GM21723 (cell line): ENCODE measurements around the gene CDH13.

Experiments used
- ATAC-seq: cut with Tn5 transposase; IDR thresholded peaks from one replicate; pipeline ENCODE4 v1.9.1; 2021; ENCODE audit warnings: mild to moderate bottlenecking, moderate library complexity; ENCODE audit not compliant: unreplicated experiment

CDH13 gene

GRCh38 chr16:83137894-83138293 is 511.1 kb downstream of the CDH13 start:
- ATAC-seq: no peak

- no peak for ATAC-seq
Observed at GRCh38 chr16:83138512-83138911, 511.7 kb downstream of the CDH13 start.

DNA sequence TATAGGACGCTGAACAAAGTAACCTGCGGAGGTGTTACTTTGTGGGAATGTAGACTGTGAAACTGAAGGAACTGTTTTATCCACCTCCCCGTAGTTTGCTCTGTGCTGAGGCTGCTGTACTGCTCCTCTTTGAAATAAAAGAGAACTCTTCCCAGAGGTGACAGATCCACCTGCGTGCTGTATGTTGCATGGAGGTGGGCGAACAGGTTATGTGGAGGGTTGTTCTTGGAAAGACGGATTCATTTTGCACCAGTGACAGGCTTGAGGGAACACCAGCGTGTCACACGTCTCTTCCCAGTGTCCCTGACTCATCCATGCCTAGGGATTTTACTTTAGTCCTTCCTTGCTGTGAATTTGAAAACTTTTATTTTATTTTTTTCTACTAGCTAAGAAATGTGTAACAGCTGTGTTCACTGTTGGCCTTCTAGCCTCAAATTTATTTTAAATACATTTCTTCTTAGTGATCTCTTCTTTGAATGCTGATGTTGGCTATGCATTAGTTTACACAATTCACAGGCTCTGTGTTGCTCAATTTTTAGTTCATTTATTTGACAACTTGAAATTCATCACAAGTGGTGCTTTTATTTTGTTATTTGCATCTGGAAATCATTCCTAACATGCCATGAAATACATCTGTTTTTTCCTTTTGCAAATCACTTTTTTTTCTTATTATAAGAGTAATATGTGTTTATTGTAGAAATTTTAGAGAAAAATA is 512.4 kb downstream of the CDH13 start:
- no peak for ATAC-seq

DNA sequence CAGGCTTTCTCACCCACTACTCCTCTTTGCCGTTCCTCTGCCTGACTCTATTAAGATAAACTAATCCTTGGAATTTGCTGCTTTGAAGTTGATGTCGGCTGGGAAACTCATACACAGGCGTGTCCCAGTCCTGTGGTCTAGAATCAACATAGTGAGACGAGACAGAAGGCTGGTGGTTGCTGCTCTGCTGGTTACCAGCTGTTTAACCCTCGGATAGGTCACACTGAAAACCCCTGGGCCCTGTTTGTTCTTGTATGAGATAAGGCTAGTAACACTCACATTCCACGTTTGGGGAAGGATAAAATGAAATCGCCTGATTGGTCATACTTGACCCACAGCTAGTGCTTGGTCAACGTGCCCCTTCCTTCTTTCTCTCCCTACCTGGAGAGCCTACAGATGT is 517.0 kb downstream of the CDH13 start:
- no peak for ATAC-seq

GRCh38 chr16:83145297-83145696 is 518.5 kb downstream of the CDH13 start:
- no peak for ATAC-seq

DNA sequence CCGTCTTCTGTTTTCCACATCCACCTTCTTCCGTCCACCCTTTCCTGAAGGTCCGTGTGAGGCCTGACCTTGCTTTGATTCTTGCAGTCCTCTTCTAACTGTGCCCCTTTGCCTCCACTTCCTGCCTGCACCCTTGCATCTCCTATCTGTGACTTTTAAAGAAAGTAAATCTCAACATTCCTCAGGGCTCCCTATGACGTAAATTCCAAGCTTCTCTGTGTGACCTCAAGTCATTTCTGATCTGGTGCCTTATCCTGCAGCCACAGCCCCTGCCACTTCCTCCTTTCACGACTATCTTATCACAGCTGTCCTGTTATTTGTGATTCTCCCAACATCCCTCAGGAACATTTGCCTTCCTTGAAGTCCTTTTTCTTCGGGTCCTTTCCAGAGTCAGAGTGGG is 520.5 kb downstream of the CDH13 start:
- ATAC-seq: no peak

DNA sequence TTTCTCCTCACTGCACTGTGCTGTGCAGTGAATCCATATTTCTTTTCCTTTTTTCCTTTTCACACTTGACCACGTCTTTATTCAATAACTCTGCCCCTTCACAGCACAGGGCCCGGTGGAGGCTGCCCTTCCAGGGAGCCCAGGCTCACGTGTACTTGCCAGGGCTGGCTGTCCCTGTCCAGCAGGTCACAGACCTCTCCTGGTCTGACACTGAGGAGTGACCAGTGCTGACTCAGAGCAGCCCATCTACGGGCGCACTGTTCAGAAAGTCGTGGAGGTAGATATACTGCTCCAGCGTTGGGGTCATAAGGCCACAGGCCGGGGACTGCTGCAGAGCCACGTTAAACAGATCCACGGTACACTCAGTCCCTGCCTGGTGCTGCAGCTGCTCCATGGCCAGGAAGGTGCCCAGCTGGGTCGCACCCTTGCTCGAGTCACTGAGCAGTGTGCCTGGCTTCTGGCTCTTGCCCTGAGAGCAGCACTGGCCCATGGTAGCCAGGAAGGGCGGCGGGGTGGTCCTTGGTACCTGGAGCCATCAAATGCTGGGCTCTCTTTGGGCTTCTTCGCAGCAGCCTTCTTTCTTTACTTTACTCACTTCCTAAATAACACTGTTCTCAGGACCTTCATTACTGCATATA is 531.7 kb downstream of the CDH13 start:
- ATAC-seq: no peak

DNA sequence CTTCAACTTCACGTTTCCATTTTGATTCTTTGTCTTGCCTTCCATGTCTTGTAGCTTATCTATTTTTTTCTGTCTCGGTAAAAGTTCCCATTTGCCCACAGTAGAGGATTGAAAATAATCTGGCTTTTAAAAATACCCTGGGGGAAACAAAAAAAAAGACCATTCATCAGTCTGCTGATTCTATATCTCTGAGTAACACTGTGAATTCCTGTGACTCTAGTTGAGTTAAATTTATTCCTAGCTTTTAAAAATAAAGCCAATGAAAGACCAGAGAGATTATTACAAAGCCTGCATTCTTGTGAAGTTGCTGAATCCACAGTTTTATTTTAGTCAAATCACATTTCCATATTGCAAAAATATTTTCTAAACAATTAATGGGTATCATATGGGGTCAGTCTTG is 532.3 kb downstream of the CDH13 start:
- ATAC-seq: no peak

GRCh38 chr16:83160287-83161020 is 533.7 kb downstream of the CDH13 start:
- no peak for ATAC-seq

GRCh38 chr16:83162791-83163190 is 536.0 kb downstream of the CDH13 start:
- no peak for ATAC-seq

- no peak for ATAC-seq
Observed at GRCh38 chr16:83164816-83165215, 538.0 kb downstream of the CDH13 start.

- no peak for ATAC-seq
Observed at GRCh38 chr16:83171396-83171795, 544.6 kb downstream of the CDH13 start.

DNA sequence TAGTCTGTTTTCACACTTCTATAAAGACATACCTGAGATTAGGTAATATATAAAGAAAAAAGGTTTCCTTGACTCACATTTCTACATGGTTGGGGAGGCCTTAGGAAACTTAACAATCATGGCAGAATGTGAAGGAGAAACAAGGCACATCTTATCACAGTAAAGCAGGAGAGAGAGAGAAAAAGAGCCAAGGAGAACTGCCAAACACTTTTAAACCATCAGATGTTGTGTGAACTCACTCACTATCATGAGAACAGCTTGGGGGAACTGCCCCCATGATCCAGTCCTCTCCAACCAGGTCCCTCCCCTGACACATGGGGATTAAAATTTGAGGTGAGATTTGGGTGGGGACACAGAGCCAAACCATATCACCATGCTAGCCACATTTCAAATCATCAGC is 547.9 kb downstream of the CDH13 start:
- ATAC-seq: no peak

- ATAC-seq: no peak
Observed at GRCh38 chr16:83176802-83177201, 550.0 kb downstream of the CDH13 start.

- no peak for ATAC-seq
Observed at GRCh38 chr16:83185902-83186301, 559.1 kb downstream of the CDH13 start.

- no peak for ATAC-seq
Observed at GRCh38 chr16:83187405-83187804, 560.6 kb downstream of the CDH13 start.

- ATAC-seq: no peak
Observed at GRCh38 chr16:83196796-83197195, 570.0 kb downstream of the CDH13 start.

DNA sequence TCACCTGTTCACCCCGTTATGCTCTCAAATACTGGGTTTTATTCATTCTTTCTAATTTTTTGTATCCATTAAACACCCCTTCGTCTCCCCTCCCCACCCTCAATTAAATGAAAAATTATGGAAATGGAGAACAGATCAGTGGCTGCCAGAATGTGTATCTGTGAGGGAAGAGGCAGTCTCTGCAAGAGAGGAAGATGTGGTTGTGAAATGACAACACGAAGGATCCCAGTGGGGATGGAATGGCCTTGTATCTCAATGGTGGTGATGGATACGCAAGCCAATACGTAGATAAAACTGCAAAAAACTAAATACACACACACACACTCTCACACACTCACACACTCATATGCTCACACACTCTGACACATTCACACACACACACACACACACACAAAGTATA is 570.7 kb downstream of the CDH13 start:
- ATAC-seq: no peak

- no peak for ATAC-seq
Observed at GRCh38 chr16:83198977-83199376, 572.2 kb downstream of the CDH13 start.

- ATAC-seq: no peak
Observed at GRCh38 chr16:83200005-83200779, 573.4 kb downstream of the CDH13 start.

DNA sequence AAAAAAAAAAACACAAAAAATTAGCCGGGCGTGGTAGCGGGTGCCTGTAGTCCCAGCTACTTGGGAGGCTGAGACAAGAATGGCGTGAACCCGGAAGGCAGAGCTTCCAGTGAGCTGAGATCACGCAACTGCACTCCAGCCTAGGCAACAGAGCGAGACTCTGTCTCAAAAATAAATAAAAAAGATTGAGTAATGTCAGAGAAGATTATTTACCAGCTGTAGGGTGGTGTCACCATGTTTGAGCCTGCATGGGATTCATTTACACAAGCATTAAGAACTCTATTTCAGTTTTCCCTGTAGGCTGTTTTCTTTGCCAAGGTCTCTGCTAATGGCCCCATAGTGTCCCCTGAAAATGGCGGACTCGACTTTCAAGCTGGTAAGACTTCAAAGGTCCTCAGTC is 575.0 kb downstream of the CDH13 start:
- no peak for ATAC-seq
